HG03565 (cell line): ENCODE results near the gene RPS16.

Experiments
- ATAC-seq: cut with Tn5 transposase; IDR thresholded peaks from one replicate; pipeline ENCODE4 v1.9.1; 2021; ENCODE audit warnings: mild to moderate bottlenecking, moderate library complexity; ENCODE audit not compliant: unreplicated experiment

RPS16 gene

GRCh38 chr19:39390451-39390750, 45.3 kb downstream of the RPS16 start:
- ATAC-seq: no peak

- no peak for ATAC-seq
Observed at GRCh38 chr19:39389631-39390414, 45.9 kb downstream of the RPS16 start.

GRCh38 chr19:39388657-39389056, 47.1 kb downstream of the RPS16 start:
- no peak for ATAC-seq

GRCh38 chr19:39386557-39386956, 49.2 kb downstream of the RPS16 start:
- ATAC-seq: no peak

GRCh38 chr19:39385629-39386411, 49.9 kb downstream of the RPS16 start:
- ATAC-seq: no peak

GRCh38 chr19:39384839-39385568, 50.7 kb downstream of the RPS16 start:
- no peak for ATAC-seq
